Hepatocyte (in vitro differentiated cells): Measurements from ENCODE around the gene KRT16. TPM values are rescaled to one million over a fixed set of nuclear protein-coding genes. Genes with fewer than 3 reads are reported as not detected.
"Not testable (repeated sequence)": the region's sequence is repeated elsewhere in the genome, so short reads cannot be mapped to it uniquely, and the experiment has no call there.

Source experiments
- DNase-seq: peaks from one replicate; pipeline ENCODE4 v3.0.0-alpha.2; 2016; ENCODE audit warnings: low spot score
- H2AFZ ChIP-seq: fragments of 200-600 bp; sonication (generic); 2 replicates; pipeline ENCODE4 v1.6.0; 2016; ENCODE audit warnings: antibody characterized with exemption, mild to moderate bottlenecking
- H3K27ac ChIP-seq: fragments of 200-600 bp; sonication (generic); 2 replicates; pipeline ENCODE4 v1.5.1; 2016; ENCODE audit warnings: mild to moderate bottlenecking
- H3K27me3 ChIP-seq: fragments of 200-600 bp; sonication (generic); 2 replicates; pipeline ENCODE4 v1.6.1; 2016
- H3K36me3 ChIP-seq: fragments of 200-600 bp; sonication (generic); replicated peaks from 2 replicates; pipeline ENCODE4 v1.5.1; 2016; ENCODE audit warnings: low read depth; ENCODE audit not compliant: insufficient read depth
- H3K4me1 ChIP-seq: fragments of 200-600 bp; sonication (generic); 2 replicates; pipeline ENCODE4 v1.5.1; 2016; ENCODE audit warnings: mild to moderate bottlenecking, moderate library complexity; ENCODE audit not compliant: insufficient read depth
- H3K4me2 ChIP-seq: fragments of 200-600 bp; sonication (generic); 2 replicates; pipeline ENCODE4 v1.6.0; 2016
- H3K4me3 ChIP-seq: fragments of 200-600 bp; sonication (generic); 2 replicates; pipeline ENCODE4 v1.5.1; 2016; ENCODE audit warnings: mild to moderate bottlenecking
- H3K79me2 ChIP-seq: fragments of 200-600 bp; sonication (generic); 2 replicates; pipeline ENCODE4 v1.6.0; 2017; ENCODE audit warnings: mild to moderate bottlenecking
- H3K9me2 ChIP-seq: fragments of 200-600 bp; sonication (generic); replicated peaks from 2 replicates; pipeline ENCODE4 v1.6.0; 2017; ENCODE audit warnings: mild to moderate bottlenecking; ENCODE audit not compliant: insufficient read depth
- H3K9me3 ChIP-seq: fragments of 200-600 bp; sonication (generic); 2 replicates; pipeline ENCODE4 v1.5.1; 2016; ENCODE audit warnings: low read depth, mild to moderate bottlenecking
- H4K20me1 ChIP-seq: fragments of 200-600 bp; sonication (generic); 2 replicates; pipeline ENCODE4 v1.6.0; 2016; ENCODE audit warnings: mild to moderate bottlenecking; ENCODE audit not compliant: insufficient read depth, poor library complexity, severe bottlenecking
- CTCF ChIP-seq: fragments of 200-600 bp; sonication (generic); IDR thresholded peaks from 2 replicates; pipeline ENCODE4 v1.5.1; 2016; ENCODE audit warnings: antibody characterized with exemption, mild to moderate bottlenecking; ENCODE audit not compliant: poor library complexity
- EZH2 ChIP-seq: fragments of 200-600 bp; sonication (generic); IDR thresholded peaks from 2 replicates; pipeline ENCODE4 v1.6.1; 2016; ENCODE audit warnings: antibody characterized with exemption, mild to moderate bottlenecking, borderline replicate concordance
- EZH2phosphoT487 ChIP-seq: fragments of 200-600 bp; sonication (generic); IDR thresholded peaks from one replicate; pipeline ENCODE4 v1.6.1; 2018; ENCODE audit warnings: antibody characterized with exemption, mild to moderate bottlenecking, low read depth, moderate library complexity; ENCODE audit not compliant: unreplicated experiment, severe bottlenecking
- WGBS: methylation state at CpG from one replicate; pipeline ENCODE4 v1.1.6; 2016; ENCODE audit warnings: low lambda C conversion rate; ENCODE audit errors: missing lambda C conversion rate; 5-methylcytosine and 5-hydroxymethylcytosine counted together
- polyA plus RNA-seq: library from polyadenylated mRNA; unstranded; fragments of >200 nt; fragmentation: Nextera tagmentation; extraction: Ambion mirVana; gene quantifications from 2 replicates; pipeline ENCODE4 v1.2.1, GENCODE V29; 2016
- total RNA-seq: library from RNA; depleted of rRNA; stranded (reverse); fragments of >200 nt; gene quantifications from 2 replicates; pipeline ENCODE4 v1.2.3, GENCODE V29; 2014

Gene KRT16
- total RNA-seq = 0.90 and 1.1 TPM in 2 replicates
- 2.5 and 4.8 TPM in 2 replicates for polyA plus RNA-seq

- WGBS = 87% methylated on average over 28 of the region's 31 CpGs
Measured at GRCh38 chr17:41612376-41613160, at the start of gene KRT16. KRT16 (minus strand) TSS chr17:41612767; CDS start chr17:41612688, 79 bp downstream.

GRCh38 chr17:41660221-41660711 lies 47.7 kb upstream of the KRT16 start:
- Histone ChIP-seq H3K36me3 (no peaks in the 10 kb centered on the region), H3K9me3 (no peaks in the 10 kb centered on the region), H2AFZ (no peak overlapping the region), H3K4me1 (peaks cover 12% of the 10 kb centered on the region), H3K4me3 (no peak overlapping the region), H4K20me1 (no peaks in the 10 kb centered on the region), H3K4me2 (no peak overlapping the region), H3K79me2 (no peaks in the 10 kb centered on the region), H3K27me3 (no peaks in the 10 kb centered on the region), H3K27ac (no peak overlapping the region), H3K9me2 (no peaks in the 10 kb centered on the region)
- no peak for DNase-seq
- WGBS = 81% methylated on average over 8 of the region's 8 CpGs
- TF ChIP-seq CTCF (no peak), EZH2phosphoT487 (no peak), EZH2 (no peak)

More at GRCh38 chr17:41612376-41613160, at the start of gene KRT16:
- not testable (repeated sequence) for H3K4me1 ChIP-seq, H3K36me3 ChIP-seq, H3K9me2 ChIP-seq, H3K9me3 ChIP-seq, H3K4me3 ChIP-seq, H3K27ac ChIP-seq, H4K20me1 ChIP-seq, H3K4me2 ChIP-seq, H3K27me3 ChIP-seq, H3K79me2 ChIP-seq, DNase-seq, H2AFZ ChIP-seq

GRCh38 chr17:41659427-41660212 lies 47.1 kb upstream of the KRT16 start:
- H3K4me3 ChIP-seq = no peak overlapping the region
- H3K9me3 ChIP-seq = no peaks in the 10 kb centered on the region
- H3K36me3 ChIP-seq = no peaks in the 10 kb centered on the region
- no peaks in the 10 kb centered on the region for H3K9me2 ChIP-seq
- H4K20me1 ChIP-seq = no peaks in the 10 kb centered on the region
- TF ChIP-seq CTCF (no peak), EZH2phosphoT487 (no peak), EZH2 (no peak)
- H3K27ac ChIP-seq = no peak overlapping the region
- 89% methylated on average over 10 of the region's 11 CpGs for WGBS
- H3K79me2 ChIP-seq = no peaks in the 10 kb centered on the region
- H2AFZ ChIP-seq = no peak overlapping the region
- H3K4me1 ChIP-seq = peaks cover 18% of the 10 kb centered on the region
- no peak overlapping the region for H3K4me2 ChIP-seq
- no peaks in the 10 kb centered on the region for H3K27me3 ChIP-seq
- no peak for DNase-seq

GRCh38 chr17:41658846-41659245 lies 46.3 kb upstream of the KRT16 start:
- H3K4me2 ChIP-seq = no peak overlapping the region
- WGBS = 97% methylated on average over 4 of the region's 5 CpGs
- no peaks in the 10 kb centered on the region for H4K20me1 ChIP-seq
- H2AFZ ChIP-seq = no peak overlapping the region
- TF ChIP-seq EZH2phosphoT487 = no peak
- TF ChIP-seq EZH2 = no peak
- no peak for TF ChIP-seq CTCF
- DNase-seq = no peak
- H3K4me3 ChIP-seq = no peak overlapping the region
- H3K9me3 ChIP-seq = no peaks in the 10 kb centered on the region
- peaks cover 26% of the 10 kb centered on the region for H3K4me1 ChIP-seq
- H3K36me3 ChIP-seq = no peaks in the 10 kb centered on the region
- no peaks in the 10 kb centered on the region for H3K9me2 ChIP-seq
- H3K79me2 ChIP-seq = no peaks in the 10 kb centered on the region
- H3K27me3 ChIP-seq = no peaks in the 10 kb centered on the region
- no peak overlapping the region for H3K27ac ChIP-seq
